Measurements from ENCODE around the gene CAPZB. TPM values are rescaled to one million over a fixed set of nuclear protein-coding genes. Genes with fewer than 3 reads are reported as not detected.

CAPZB gene
- total and polyA plus RNA-seq, 10 donors, result 139 to 386 (median 277) TPM

GRCh38 chr1:19365721-19366120 is 119.6 kb downstream of the CAPZB start:
- DNase-seq, result no peak
- TF ChIP-seq CTCF (IDR thresholded peaks at IDR 0.05 in 8 of 11, conservative IDR thresholded peaks at IDR 0.05 in 3 of 11), result no peak
- TF ChIP-seq POLR2AphosphoS5 (IDR thresholded peaks at IDR 0.05), result no peak
- no peak for TF ChIP-seq POLR2A (IDR thresholded peaks at IDR 0.05)
- WGBS, 5 donors, result 85 to 93% (median 88%) methylated on average over 10 of the region's 10 CpGs
- Histone ChIP-seq H3K27me3 (replicated peaks in 1 of 7) (no peaks in the 10 kb centered on the region), H3K4me1 (peaks cover 4 to 64% (median 16%) of the 10 kb centered on the region in 6 donors), H3K27ac (no peak overlapping the region), H3K4me3 (no peak overlapping the region), H3K36me3 (peaks cover 0 to 84% (median 13%) of the 10 kb centered on the region in 6 donors), H3K9me3 (no peaks in the 10 kb centered on the region)
- intact Hi-C loops (cut with DNase I; ENCODE audit: low total_unique reads), result no loop called here

GRCh38 chr1:19363536-19364152 is 121.7 kb downstream of the CAPZB start:
- Histone ChIP-seq H3K4me3 (no peak overlapping the region), H3K36me3 (peaks cover 0 to 81% (median 13%) of the 10 kb centered on the region in 6 donors), H3K27me3 (replicated peaks in 1 of 7) (no peaks in the 10 kb centered on the region), H3K9me3 (no peaks in the 10 kb centered on the region), H3K27ac (no peak overlapping the region), H3K4me1 (peaks cover 0 to 59% (median 4%) of the 10 kb centered on the region in 6 donors)
- TF ChIP-seq CTCF (IDR thresholded peaks at IDR 0.05 in 8 of 11, conservative IDR thresholded peaks at IDR 0.05 in 3 of 11) (no peak), POLR2AphosphoS5 (IDR thresholded peaks at IDR 0.05) (no peak), POLR2A (IDR thresholded peaks at IDR 0.05) (no peak)
- WGBS, 5 donors, result 82 to 95% (median 91%) methylated on average over 8 of the region's 8 CpGs
- intact Hi-C loops (cut with DNase I; ENCODE audit: low total_unique reads), result no loop called here
- no peak for DNase-seq

DNA sequence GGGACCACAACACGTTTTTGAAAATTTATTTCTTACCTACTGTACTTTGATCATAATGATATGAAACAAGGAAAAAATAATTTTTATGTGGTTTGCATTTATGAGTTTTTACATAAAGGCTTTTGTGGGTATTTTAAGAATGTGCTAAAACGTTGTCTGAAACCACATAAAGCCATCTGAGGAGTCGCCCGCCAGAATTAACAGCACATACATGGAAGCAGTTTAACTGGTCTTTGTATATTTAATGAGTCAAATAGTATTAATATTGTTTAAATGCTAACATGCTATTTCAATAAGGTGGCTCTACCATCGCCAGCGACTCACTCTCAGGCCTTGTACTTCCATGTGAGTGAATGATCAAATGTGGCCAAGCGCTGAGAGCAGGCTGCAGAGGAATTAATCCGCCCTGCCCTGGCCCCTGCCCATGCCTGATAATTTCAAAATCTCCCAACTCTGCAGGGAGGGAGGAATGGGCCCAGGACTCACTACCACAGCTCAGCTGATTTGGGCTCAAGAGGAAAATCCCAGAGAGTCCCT is 123.7 kb downstream of the CAPZB start:
- intact Hi-C loops (cut with DNase I; ENCODE audit: low total_unique reads), result no loop called here
- H3K27me3 ChIP-seq (replicated peaks in 1 of 7), result no peaks in the 10 kb centered on the region
- H3K36me3 ChIP-seq, result peaks cover 0 to 81% (median 19%) of the 10 kb centered on the region in 6 donors
- H3K4me1 ChIP-seq, result peaks cover 0 to 47% (median 4%) of the 10 kb centered on the region in 6 donors
- H3K4me3 ChIP-seq, result no peak overlapping the region
- DNase-seq, result no peak
- no peaks in the 10 kb centered on the region for H3K9me3 ChIP-seq
- H3K27ac ChIP-seq, result no peak overlapping the region
- 65 to 73% (median 70%) methylated on average over 8 of the region's 8 CpGs for WGBS, 5 donors
- no peak for TF ChIP-seq POLR2A (IDR thresholded peaks at IDR 0.05)
- TF ChIP-seq CTCF (IDR thresholded peaks at IDR 0.05 in 8 of 11, conservative IDR thresholded peaks at IDR 0.05 in 3 of 11), result no peak
- TF ChIP-seq POLR2AphosphoS5 (IDR thresholded peaks at IDR 0.05), result no peak

- Histone ChIP-seq H3K4me3 (no peak overlapping the region), H3K4me1 (peaks cover 0 to 44% (median 4%) of the 10 kb centered on the region in 6 donors), H3K9me3 (no peaks in the 10 kb centered on the region), H3K36me3 (peaks cover 5 to 81% (median 25%) of the 10 kb centered on the region in 6 donors), H3K27me3 (replicated peaks in 1 of 7) (no peaks in the 10 kb centered on the region), H3K27ac (no peak overlapping the region)
- WGBS, 5 donors, result 84 to 90% (median 86%) methylated on average over 18 of the region's 18 CpGs
- TF ChIP-seq CTCF (IDR thresholded peaks at IDR 0.05 in 8 of 11, conservative IDR thresholded peaks at IDR 0.05 in 3 of 11) (no peak), POLR2AphosphoS5 (IDR thresholded peaks at IDR 0.05) (no peak), POLR2A (IDR thresholded peaks at IDR 0.05) (no peak)
- intact Hi-C loops (cut with DNase I; ENCODE audit: low total_unique reads), result no loop called here
- DNase-seq, result no peak
Measured at GRCh38 chr1:19360843-19361610, 124.3 kb downstream of the CAPZB start.

Measured in spleen (tissue), 11 donors.